GM18909 (cell line): ENCODE results near the gene PTPRN.

Source experiments
- ATAC-seq: cut with Tn5 transposase; IDR thresholded peaks from one replicate; pipeline ENCODE4 v1.9.1; 2021; ENCODE audit warnings: mild to moderate bottlenecking; ENCODE audit not compliant: unreplicated experiment, poor library complexity

Gene PTPRN

DNA sequence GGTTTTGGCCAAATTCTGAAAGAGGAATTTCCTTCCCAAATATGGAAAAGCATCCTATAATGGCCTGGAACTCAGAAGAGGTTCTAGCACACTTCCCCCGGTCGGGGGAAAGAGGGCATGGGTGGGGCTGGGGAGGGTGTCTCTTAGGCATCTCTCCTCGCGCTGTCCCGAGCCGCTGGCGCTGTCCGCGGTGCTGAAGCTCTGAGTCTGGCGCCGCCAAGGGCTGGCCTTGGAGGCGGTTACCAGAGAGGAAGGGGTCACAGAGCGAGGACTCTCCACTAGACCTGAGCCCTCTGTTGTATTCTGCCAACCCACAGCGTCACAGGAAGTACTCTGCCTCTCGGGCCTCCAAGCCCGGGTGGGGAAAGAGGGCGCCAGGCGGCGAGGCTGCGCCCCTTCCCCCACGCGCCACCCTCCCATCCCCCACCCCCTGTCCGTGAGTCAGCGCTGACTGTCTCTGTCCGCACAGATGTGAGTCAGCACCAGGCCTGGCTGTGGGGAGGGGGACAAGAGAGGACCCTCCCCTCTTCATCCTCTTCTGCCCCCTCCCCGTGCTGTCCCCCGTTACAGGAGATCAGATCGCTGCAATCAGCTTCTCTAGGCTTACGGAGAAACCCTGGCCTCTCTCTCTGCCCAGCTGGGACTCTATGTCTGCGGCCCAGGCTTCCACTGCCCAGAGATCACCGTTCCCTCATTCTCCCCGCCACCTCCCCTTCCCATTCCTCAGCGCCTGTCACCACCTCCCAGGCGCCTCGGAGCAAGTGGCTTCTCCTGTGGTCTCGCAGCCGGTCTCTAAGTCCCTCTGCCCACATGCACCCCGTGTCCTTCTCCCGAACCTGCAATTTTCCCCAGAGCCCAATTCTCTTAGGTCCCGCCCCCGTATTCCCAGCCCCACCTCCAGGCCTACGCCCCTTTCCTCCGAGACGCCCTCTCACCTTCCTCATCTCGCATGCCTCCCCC, 779 bp downstream of the PTPRN start:
- ATAC-seq: peak; percentile 59

DNA sequence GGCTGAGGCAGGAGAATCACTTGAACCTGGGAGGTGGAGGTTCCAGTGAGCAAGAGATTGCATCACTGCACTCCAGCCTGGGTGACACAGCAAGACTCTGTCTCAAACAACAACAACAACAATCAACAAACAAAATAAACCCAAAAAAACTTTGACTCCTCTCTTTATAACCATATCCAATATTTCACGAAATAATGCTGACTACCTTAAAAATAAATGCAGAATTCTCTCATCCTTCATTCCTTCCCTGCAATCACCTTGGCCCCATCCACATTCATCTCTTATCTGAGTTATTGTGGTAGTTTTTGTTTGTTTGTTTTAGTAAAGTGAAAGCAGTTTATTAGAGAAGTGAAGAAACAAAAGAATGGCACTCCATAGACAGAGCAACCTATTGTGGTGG, 3.2 kb downstream of the PTPRN start:
- no peak for ATAC-seq

DNA sequence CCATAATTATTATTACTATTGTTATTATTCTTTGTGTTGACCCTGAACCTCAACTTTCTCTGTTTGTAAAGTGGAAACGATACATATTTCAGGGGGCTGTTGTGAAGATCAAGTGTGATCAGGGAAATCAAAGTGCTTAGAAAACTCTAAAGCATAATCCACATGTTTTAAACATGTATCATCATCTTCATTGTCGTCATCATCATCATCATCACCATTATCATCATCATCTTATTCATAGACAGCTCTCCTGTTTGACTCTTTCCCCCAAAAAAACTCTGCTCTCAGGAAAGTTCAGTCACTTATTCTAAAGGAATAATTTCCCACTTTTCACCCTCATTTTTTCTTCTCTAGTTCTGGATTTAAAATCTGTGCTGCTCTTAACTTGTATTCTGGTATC, 5.0 kb downstream of the PTPRN start:
- ATAC-seq: no peak

DNA sequence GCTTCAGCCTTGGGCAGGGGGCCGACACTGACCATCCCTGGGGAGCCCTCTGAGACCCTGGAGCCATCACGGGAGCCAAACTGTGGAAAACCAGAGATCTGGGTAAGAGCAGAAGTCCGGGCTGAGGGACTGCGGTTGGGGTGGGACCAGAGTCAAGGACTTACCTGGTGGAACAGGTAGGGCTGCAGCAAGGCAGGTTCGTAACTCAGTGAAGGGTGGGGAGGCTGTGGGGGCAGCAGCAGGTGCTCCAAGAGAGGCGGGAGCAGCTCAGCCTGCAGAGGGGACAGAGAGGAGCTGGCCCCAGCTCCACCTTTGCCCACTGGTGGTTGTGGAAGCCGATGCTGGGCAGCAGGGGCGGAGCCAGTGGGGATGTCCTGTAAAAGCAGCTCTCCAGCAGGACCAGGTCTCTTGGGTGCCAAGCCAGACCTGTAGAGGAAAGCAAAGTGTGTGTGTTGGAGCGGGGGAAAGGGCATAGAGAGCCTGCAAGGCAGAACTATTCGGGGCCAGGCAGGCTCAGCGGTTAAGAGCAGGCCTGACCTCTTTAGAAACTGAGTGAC, 6.7 kb downstream of the PTPRN start:
- ATAC-seq: no peak

DNA sequence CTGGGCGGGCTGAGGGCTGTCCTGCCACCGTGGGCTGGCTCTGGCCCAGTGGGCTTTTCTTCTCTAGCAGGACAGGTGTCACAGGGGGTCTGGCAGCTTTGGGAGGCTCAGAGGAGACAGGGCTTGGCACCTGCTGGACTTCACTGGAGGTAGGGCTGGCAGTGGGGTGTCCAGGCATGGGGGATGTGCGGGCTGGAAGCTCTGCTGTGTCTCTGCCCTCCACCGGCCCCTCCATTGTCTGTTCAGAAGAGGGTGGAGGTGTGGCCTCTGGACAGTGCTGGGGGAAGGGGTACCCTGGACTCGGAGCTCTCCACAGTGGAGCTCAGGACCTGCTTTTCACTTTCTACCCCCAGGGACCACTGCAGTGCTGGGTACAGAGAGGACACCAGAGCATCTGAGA, 9.2 kb downstream of the PTPRN start:
- ATAC-seq: no peak

DNA sequence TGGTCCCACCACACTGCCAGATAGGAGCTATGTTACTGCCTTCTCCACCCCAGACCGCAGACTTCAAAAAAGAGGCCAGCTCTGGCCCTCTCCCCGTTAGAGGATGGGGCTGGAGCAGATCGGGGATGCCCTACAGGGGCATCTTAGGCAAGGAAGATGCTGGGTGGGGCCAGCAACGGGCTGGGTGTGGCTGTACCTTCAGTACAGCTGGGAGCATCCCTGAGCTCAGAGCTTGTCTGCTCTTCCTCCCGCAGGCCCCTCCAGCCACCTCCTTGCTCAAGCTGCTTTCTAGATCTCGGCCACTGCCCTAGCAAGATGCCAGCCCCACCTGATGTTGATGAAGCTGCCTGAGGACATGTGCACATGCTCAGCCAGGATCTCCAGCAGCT, 9.8 kb downstream of the PTPRN start:
- no peak for ATAC-seq

DNA sequence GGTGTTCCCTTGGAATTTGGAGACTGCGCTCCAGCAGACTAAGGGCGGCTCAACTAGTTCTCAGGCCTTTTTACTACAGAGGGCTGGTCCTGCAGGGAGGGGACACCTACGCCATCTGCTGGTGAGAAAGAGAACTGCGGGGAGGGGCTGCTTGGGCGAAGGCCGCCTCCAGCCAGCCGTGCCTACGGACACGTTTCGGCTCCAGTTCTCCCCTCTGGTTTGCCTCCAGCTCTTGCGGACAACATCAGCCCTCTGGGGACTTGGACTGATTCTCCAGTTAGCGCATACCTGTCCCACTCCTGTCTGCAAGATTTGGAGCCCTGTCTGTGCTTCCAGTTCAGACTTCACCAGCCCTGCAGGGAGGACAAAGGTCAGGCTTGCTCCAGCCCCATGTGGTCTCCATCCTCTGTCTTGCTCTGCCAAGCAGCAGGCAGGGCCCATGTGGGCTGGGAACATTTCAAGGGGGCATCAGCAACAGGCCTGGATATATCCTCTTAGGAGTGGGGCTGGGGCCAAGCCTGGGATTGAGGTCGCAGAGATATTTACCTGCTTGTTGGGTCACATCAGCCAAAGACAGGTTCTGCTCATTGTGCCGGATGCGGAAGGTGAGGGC, 10.3 kb downstream of the PTPRN start:
- peak; percentile 50 for ATAC-seq

DNA sequence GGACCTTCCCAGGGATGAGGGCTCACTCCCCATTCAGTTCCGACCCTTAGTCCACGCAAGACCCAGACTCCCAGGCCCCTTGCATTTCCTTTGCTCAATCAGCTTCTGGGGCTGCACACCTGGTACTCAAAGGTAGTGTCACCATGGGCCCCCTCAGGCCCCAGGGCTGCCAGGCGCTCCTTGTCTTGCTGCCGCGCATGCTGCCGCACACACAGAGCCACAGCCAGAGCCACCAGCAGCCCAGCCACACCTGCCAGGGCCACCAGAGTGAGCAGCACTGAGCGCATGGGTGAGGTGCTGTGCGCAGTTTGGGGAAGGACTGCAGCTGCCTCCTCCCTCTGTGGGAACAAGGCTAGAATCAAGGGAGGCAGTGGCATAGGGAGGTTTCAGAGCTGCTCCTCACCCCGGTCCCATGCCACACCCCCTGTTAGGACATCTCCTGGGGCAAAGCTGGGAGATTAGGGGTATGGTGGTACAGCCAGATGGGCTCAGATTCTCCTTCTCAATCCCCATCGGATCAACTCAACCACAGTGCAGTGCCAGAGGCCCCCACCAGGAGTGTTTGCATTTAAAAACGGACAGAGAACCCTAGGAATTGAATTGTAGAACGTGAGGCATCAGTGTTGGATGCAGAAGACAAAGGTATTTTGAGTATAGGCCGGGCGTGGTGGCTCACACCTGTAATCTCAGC, 11.3 kb downstream of the PTPRN start:
- no peak for ATAC-seq

DNA sequence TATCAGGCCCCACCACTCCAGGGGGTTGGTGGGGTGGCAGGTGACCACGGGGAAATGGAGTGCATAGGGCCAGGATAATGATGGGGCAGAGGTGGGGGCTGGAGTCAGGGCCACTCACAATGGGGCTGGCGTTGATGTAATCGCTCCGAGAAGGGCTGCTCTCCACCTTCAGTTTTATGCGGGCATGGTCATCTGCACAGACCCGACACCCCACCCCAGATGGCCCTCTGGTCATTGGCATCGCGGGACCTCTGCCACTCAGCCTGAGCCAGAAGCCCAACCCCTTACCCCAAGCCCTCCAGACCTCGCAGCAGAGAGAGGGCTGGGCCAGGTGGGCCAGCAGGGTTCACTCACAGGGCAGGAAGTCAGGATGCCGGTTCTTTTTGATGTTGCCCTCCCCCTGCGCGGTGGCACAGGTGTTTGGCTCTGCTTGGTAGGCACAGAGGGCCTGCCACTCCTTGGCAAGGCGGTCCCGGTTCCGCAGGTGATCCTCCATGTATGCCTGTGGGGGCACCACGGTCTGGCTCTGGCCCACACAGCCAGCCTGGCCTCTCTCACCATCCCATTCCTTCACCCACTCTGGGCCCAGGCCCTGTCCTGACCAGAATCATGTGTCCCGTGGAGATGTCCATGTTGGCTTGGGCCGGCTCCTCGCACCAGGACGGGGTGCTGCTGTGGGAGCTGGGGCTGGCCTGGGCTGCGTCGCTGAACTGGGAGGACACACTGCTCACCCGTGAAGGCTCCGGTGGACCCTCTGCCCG, 12.4 kb downstream of the PTPRN start:
- no peak for ATAC-seq

DNA sequence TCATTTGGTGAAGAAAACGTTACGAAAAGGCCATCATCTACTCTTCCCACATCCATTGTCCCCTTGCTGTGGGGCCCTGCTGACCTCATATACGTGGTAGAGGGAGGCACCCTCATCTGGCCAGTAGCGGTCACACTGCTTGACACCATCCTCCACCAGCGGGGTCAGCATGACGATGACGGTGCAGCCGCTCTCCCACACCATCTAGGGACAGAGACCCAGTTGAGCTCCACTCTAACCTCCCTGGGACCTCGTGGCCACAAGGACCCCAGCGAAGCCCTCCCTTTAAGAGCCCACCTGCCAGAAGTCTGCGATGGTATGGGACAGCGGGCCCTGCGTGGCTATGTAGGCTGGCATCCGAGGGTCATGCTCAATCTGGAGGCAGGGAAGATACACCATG, 13.1 kb downstream of the PTPRN start:
- no peak for ATAC-seq

DNA sequence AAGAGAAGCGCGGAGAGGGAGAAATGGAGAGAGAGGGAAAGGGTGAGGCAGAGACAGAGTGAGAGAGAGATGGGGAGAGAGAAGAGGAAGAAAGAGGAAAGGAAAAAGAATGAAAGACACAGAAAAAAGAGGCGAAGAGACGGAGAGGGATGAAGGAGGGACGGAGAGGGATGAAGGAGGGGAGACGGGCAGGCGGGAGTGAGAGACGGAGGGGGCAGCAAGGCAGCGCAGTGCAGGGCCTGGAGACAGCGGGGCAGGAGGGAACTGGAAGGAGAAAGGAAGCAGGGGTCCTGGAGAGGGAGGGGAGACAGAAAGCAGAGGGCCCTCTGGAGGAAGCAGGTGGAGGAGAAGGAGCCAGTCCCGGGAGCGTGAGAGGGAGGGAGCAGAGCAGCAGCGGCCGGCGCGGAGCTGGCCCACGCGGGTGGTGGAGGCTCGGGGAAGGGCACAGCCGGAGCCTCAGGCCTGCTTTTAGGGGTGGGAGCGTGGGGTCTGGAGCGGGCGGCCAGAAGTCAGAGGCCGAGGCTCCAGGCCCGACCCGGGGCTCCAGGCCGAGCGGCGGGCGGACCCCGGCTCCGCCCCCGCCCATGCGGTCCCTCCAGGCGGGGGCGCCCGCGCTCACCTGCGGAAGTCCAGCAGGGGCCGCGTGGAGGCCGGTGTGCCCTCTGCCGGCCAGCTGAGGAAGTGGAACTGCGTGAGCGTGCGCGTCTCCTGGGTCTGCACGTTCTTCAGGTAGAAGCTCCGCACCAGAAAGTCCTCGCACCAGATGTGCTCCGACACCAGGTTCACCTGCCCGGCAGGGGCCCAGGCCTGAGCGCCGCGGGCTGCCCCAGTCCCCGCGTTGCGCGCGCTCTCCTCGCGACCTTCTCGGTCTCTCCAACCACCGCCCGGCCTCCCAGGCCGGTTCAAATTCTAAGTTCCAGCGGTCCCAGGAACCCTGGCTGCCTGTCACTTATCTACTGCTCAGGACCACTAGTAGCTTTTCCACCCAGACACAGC, 14.5 kb downstream of the PTPRN start:
- ATAC-seq: peak; percentile 92

DNA sequence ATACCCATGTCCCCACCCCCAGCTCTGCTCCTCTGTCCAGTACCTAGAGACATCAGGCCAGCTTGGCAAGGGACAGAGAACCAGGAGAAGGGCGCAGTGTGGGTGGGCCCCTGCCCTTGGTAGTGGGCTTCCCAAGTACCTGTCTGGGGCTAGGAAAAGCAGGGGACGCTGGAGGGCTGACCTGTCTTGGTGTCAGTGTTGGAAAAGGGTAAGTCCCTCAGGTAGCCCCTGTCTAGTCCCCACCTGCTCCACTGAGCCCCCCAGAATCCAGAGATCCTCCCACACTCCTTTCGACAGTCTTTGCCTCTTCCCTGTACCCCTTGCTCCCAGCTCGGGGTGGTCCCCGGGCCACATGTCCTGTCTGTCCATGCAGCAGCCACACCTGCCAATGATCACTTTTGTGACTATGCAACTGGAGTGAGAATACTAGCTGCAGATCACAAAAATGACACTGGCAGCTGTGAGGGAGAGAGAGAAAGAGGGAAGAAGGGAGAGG, 15.4 kb downstream of the PTPRN start:
- no peak for ATAC-seq

DNA sequence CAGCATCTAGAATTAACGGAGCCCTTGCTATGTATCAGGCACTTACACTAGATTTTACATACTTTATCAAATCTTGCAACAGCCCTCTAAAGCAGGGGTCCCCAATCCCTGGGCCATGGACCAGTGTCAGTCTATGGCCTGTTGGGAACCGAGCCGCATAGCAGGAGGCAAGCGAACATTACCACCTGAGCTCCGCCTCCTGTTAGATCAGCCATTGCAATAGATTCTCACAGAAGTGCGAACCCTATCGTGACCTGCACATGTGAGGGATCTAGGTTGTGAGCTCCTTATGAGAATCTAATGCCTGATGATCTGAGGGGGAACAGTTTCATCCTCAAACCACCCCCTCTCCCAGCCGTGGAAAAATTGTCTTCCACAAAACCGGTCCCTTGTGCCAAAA, 16.6 kb downstream of the PTPRN start:
- no peak for ATAC-seq

DNA sequence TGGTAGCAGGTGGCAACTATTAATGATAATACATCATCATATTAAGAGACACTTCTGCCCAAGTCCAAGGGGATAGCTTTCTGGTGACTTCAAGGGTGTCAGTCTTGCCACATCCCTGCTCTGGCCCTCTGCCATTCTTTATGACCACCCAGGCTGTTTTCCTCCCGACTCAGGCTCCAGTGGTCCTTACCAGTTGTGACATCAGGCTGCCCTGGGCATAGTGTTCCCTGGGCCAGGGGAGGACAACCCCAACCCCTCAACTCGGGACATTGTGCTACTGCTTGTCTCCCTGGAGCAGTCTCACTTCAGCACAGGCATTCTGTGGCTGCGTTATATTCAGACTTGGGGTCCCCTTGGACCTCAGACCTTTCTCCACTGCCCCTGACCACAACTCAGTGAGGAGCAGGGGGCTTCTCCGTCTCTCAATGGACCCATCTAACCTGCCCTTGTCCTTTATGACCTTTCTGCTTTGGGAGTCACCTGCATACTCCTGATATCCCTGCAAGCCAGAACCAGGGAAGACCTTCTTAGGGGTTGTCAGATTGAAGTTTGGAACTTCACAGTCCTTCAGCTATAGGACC, 17.2 kb downstream of the PTPRN start:
- ATAC-seq: no peak

DNA sequence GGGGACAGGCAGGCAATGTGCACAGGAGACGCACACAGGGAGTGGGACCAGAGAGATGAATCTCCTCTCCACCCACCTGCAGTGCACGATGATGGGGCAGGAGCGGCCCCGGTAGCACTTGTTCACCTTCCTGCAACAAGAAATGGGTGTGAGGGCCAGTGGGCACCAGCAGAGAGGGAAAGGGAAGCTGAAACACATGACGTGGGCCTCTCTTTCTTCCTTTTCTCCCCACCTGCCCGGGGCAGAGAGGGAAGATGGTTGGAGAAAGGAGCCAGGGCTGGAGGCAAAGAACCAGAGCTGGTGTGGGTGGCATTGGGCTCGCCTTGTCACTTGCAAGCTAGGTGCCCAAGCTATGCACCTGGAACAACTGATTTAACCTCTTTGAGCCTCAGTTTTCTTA, 17.8 kb downstream of the PTPRN start:
- ATAC-seq: no peak

DNA sequence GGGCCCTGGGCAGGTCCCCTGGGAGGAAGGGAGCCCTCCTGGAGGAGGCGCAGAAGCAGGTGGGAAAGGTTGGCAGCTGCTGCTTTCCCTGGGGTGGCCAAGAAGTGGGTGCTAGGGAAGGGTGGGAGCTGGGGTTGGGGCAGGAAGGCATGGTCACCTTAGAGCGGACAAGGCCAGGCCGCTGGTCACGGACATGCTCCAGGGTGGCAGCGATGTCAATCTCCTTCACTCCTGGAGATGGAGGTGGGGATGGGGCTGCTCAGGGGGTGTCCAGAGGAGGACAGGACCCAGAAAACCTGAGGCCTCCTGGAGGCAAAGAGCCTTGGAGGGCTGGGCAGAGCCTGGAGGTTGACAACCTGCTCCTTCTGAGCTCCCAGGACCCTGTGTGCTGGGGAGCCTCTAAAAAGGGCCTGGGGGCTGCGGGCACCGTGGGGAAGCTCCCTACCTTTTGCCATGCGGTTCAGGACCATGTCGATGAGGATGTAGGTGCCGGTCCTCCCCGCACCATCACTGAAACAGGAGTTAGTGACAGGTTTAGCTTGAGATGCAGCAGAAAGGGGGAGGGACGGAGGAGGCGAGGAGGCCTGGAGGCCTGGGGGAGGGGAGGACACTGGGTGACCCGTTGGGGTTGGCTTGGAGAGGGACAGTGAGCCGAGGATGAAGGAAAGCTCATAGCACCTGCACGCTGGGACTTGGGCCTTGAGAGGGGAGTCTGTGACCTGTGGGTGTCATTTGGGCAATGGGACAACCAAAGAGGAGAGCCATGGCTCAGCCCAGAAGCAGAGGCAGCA, 18.6 kb downstream of the PTPRN start:
- ATAC-seq: no peak

DNA sequence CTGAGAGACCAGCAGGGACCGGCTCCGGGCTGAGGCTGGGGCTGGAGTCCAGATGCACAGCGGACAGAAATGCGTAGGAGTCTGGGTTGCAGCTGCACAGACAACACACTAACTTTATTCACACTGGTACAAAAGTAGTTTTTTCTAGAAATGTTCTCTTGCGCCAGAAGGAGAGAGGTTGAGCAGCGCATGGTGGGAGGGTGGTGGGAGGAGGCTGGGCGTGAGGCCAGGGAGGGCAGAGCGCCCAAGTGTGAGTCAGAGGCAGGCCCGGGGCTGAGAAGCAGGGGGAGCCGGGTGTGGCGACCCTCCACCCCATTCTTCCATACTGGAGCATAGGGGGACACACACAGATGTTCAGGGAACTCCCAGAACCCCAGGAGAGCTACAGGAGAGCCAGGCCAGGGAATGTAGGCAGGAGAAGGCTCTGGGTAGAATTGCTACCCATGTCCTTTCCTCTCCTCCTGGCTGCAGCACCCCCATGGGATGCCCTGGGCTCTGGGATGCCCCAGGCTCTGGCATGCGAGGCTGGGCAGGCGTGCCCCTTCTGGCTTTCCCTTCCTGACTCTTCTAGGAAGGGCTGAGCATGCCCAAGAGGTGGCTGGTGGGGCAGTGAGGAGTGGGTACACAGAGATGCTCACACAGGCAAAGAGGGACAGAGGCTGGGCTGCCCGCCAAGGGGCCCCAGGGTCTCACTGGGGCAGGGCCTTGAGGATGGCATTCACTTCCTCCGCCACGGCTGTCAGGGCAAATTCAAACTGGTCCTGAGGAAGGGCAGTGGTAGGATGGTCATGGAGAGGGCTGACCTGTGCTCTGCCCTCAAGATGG, 19.5 kb downstream of the PTPRN start:
- no peak for ATAC-seq
